Omental fat pad (tissue), 4 donors: ENCODE measurements around the gene RIMS4. TPM values are rescaled to one million over a fixed set of nuclear protein-coding genes. Genes with fewer than 3 reads are reported as not detected.

Source experiments
- ATAC-seq: fragments of 150-250 bp; one replicate; pipeline ENCODE4 v1.9.1; 2016; ENCODE audit warnings: mild to moderate bottlenecking, moderate library complexity; ENCODE audit not compliant: low FRiP score
- DNase-seq: peaks from one replicate; pipeline ENCODE4 v3.0.0-alpha.2; 2019; ENCODE audit warnings: low spot score
- CTCF ChIP-seq, 3 donors: fragments of 450-650 bp; IDR thresholded peaks; one replicate each; pipeline ENCODE4 v1.5.1; 2016 to 2017; ENCODE audit warnings: antibody characterized with exemption in 3 of 3, mild to moderate bottlenecking in 3 of 3, moderate library complexity in 2 of 3
- total RNA-seq, 4 donors: library from RNA; depleted of rRNA; stranded (reverse); fragments of >200 nt; gene quantifications; one replicate each; pipeline ENCODE4 v1.1.0, GENCODE V29; 2016

Gene RIMS4
- total RNA-seq, 4 donors from 2014 or later, result 0.60 to 0.88 (median 0.72) TPM

- DNase-seq, result no peak
Measured at GRCh38 chr20:44817143-44817910, 7.0 kb upstream of the RIMS4 start.

GRCh38 chr20:44814937-44815336 is 4.6 kb upstream of the RIMS4 start:
- DNase-seq, result no peak
- no peak for ATAC-seq
- TF ChIP-seq CTCF (IDR thresholded peaks at IDR 0.05), result no peak

More at GRCh38 chr20:44817143-44817910, 7.0 kb upstream of the RIMS4 start:
- ATAC-seq, result no peak
- TF ChIP-seq CTCF (IDR thresholded peaks at IDR 0.05), result no peak

- no peak for TF ChIP-seq CTCF (IDR thresholded peaks at IDR 0.05)
- no peak for DNase-seq
- ATAC-seq, result no peak
Measured at GRCh38 chr20:44811150-44811685, 872 bp upstream of the RIMS4 start.

GRCh38 chr20:44810061-44810390 is 320 bp downstream of the RIMS4 start:
- DNase-seq, result no peak
- no peak for TF ChIP-seq CTCF (IDR thresholded peaks at IDR 0.05)
- no peak for ATAC-seq

GRCh38 chr20:44809380-44810060 is 826 bp downstream of the RIMS4 start:
- ATAC-seq, result no peak
- TF ChIP-seq CTCF (IDR thresholded peaks at IDR 0.05), result no peak
- DNase-seq, result no peak

GRCh38 chr20:44807684-44808056 is 2.7 kb downstream of the RIMS4 start:
- ATAC-seq (no peak), DNase-seq (no peak)
- TF ChIP-seq CTCF (IDR thresholded peaks at IDR 0.05), result no peak
